ENCODE measurements around the gene INPP5F. TPM values are rescaled to one million over a fixed set of nuclear protein-coding genes. Genes with fewer than 3 reads are reported as not detected.

INPP5F gene
- total RNA-seq, 5 donors from 2014 or later (not counting 1 experiment from before 2014, with no cell fraction given), result 7.3 to 13.7 (median 9.8) TPM

DNA sequence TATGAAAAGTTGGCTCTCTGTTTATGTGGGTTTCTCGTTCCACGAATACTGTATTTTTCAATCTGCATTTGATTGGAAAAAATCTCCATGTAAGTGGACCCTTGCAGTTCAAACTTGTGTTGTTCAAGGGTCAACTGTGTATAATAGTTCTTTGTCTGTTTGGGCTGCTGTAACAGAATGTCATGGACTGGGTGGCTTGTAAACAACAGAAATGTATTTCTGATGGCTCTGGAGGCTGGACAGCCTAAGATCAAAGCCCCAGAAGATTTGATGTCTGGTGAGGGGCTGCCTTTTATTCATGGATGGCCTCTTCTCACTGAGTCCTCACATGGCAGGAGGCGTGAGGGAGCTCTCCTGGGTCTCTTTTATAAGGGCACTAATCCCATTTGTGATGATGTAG is 36.2 kb downstream of the INPP5F start:
- WGBS (ENCODE audit: insufficient coverage), result 100% methylated on average over 2 of the region's 3 CpGs
- Histone ChIP-seq H3K27me3 (replicated peaks in 1 of 2; ENCODE audit: control insufficient read depth in 2 of 2, extremely low read depth in 1 of 2, insufficient read depth in 2 of 2, low read length in 1 of 2) (no peaks in the 10 kb centered on the region), H3K4me1 (ENCODE audit: control insufficient read depth in 1 of 2, extremely low read depth in 1 of 2, insufficient read depth in 2 of 2, low read length in 2 of 2) (no peaks in the 10 kb centered on the region), H3K9me3 (no peaks in the 10 kb centered on the region), H3K4me3 (ENCODE audit: control insufficient read depth in 1 of 2, extremely low read depth in 1 of 2, low read length in 1 of 2) (no peak overlapping the region), H3K27ac (ENCODE audit: low read length) (no peak overlapping the region), H3K36me3 (ENCODE audit: control insufficient read depth in 2 of 2, extremely low read depth in 1 of 2, insufficient read depth in 1 of 2, low read length in 1 of 2) (no peaks in the 10 kb centered on the region)
- Mint-ChIP-seq H3K27ac (no peak overlapping the region), H3K9me3 (no peaks in the 10 kb centered on the region), H3K4me3 (no peak overlapping the region), H3K4me1 (peaks cover 0 to 6% (median under 1%) of the 10 kb centered on the region in 3 donors), H3K27me3 (no peaks in the 10 kb centered on the region), H3K36me3 (peaks cover 15% of the 10 kb centered on the region)
- DNase-seq, result no peak
- POLR2A ChIA-PET, result no interaction called here
- no peak for ATAC-seq (replicated peaks in 1 of 4)
- CTCF ChIA-PET, result no interaction called here

DNA sequence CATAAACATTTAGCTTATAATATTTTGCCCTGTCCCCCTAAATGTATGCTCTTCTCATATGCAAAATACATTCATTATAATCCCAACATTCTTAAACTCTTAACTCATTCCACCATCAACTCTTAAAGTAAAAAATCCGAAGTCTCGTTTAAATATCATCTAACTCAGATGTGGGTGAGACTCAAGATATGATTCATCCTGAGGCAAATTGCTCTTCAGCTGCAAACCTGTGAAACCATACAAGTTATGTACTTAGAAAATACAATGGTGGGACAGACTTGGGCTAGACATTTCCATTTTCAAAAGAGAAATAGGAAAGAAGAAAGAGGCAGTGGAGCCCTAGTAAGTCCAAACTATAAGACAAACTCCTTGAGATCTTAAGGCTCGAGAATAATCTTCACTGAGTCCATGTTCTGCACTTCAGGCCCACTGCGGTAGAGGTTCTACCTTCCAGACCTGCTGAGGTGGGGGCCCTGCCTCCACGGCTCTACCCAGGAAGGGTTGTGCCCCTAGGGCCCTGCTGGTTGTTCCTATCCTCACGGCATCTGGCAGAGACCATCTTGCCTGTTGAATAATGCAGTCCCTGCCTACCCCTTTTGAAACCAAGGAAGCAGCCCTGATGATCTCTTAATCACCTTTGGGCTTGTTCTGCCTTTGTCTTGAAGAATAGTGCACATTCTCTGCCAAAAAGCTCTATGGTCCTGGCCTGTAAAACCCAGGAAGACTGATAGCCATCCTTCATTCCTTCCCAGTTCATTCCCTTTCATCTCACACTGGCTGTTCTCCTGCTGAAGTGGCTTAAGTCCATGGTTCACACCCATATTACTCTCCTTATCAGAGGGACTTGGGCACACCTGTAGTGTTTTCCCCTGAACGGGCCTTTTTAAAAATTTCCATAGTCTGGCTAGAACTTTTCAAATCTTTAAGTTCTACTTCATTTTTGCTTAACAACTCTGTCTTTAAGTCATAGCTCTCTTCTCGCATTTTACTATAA is 37.3 kb downstream of the INPP5F start:
- ChIA-PET POLR2A (no interaction called here), CTCF (interaction anchor here in 1 of 2 donors (0.6 kb wide), 1 partner anchor 624 kb away, joined by 3 read pairs; no protein-coding TSS in a partner anchor)
- no peak overlapping the region for H3K4me3 ChIP-seq (ENCODE audit: control insufficient read depth in 1 of 2, extremely low read depth in 1 of 2, low read length in 1 of 2)
- H3K27ac ChIP-seq (ENCODE audit: low read length), result no peak overlapping the region
- WGBS (ENCODE audit: insufficient coverage), result 87% methylated on average over 6 of the region's 8 CpGs
- no peaks in the 10 kb centered on the region for H3K27me3 ChIP-seq (replicated peaks in 1 of 2; ENCODE audit: control insufficient read depth in 2 of 2, extremely low read depth in 1 of 2, insufficient read depth in 2 of 2, low read length in 1 of 2)
- Mint-ChIP-seq H3K9me3 (no peaks in the 10 kb centered on the region), H3K27me3 (no peaks in the 10 kb centered on the region), H3K4me3 (no peak overlapping the region), H3K36me3 (peaks cover 11% of the 10 kb centered on the region), H3K4me1 (peaks cover 6 to 13% (median 8%) of the 10 kb centered on the region in 3 donors), H3K27ac (no peak overlapping the region)
- ATAC-seq (replicated peaks in 1 of 4) (no peak), DNase-seq (no peak)
- no peaks in the 10 kb centered on the region for H3K36me3 ChIP-seq (ENCODE audit: control insufficient read depth in 2 of 2, extremely low read depth in 1 of 2, insufficient read depth in 1 of 2, low read length in 1 of 2)
- no peaks in the 10 kb centered on the region for H3K9me3 ChIP-seq
- H3K4me1 ChIP-seq (ENCODE audit: control insufficient read depth in 1 of 2, extremely low read depth in 1 of 2, insufficient read depth in 2 of 2, low read length in 2 of 2), result no peaks in the 10 kb centered on the region

DNA sequence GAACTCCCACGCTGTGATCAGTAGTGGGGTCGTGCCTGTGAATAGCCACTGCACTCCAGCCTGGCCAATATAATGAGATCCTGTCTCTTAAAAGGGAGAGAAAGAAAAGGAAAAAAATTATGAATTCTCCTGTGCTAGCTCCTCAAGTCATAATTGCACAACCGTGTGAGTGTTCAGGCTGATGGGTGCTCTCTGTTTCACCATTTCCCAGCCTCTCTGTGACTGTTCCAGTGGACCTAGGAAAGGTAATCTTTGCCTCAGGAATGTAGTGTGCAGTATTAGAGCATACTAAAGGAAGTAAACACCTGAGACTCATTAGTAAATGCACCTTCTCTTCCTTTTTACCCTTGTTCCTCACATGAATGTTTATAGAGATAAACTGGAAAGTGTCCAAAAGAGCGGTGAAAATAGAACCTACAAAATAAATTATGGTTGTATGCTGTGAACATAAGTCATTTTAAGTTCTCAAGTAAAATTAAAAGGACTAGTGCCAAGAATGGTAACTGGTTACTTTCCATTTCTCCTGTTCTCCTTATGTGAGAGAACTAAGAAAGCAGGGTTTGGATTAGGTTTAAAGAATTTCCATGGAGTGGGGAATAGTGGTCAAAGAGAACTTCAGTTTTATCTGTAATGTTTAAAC is 42.7 kb downstream of the INPP5F start:
- Mint-ChIP-seq H3K4me1 (peaks cover 13 to 15% (median 13%) of the 10 kb centered on the region in 3 donors), H3K27me3 (no peaks in the 10 kb centered on the region), H3K9me3 (no peaks in the 10 kb centered on the region), H3K36me3 (peaks cover 11% of the 10 kb centered on the region), H3K27ac (peak overlapping the region in 1 of 2 donors; percentile 59), H3K4me3 (no peak overlapping the region)
- ChIA-PET CTCF (no interaction called here), POLR2A (no interaction called here)
- Histone ChIP-seq H3K27me3 (replicated peaks in 1 of 2; ENCODE audit: control insufficient read depth in 2 of 2, extremely low read depth in 1 of 2, insufficient read depth in 2 of 2, low read length in 1 of 2) (no peaks in the 10 kb centered on the region), H3K27ac (ENCODE audit: low read length) (no peak overlapping the region), H3K4me3 (ENCODE audit: control insufficient read depth in 1 of 2, extremely low read depth in 1 of 2, low read length in 1 of 2) (no peak overlapping the region), H3K9me3 (no peaks in the 10 kb centered on the region), H3K4me1 (ENCODE audit: control insufficient read depth in 1 of 2, extremely low read depth in 1 of 2, insufficient read depth in 2 of 2, low read length in 2 of 2) (no peaks in the 10 kb centered on the region), H3K36me3 (ENCODE audit: control insufficient read depth in 2 of 2, extremely low read depth in 1 of 2, insufficient read depth in 1 of 2, low read length in 1 of 2) (no peaks in the 10 kb centered on the region)
- DNase-seq (no peak), ATAC-seq (replicated peaks in 1 of 4) (no peak)
- WGBS (ENCODE audit: insufficient coverage), result 52% methylated on average over 2 of the region's 4 CpGs

DNA sequence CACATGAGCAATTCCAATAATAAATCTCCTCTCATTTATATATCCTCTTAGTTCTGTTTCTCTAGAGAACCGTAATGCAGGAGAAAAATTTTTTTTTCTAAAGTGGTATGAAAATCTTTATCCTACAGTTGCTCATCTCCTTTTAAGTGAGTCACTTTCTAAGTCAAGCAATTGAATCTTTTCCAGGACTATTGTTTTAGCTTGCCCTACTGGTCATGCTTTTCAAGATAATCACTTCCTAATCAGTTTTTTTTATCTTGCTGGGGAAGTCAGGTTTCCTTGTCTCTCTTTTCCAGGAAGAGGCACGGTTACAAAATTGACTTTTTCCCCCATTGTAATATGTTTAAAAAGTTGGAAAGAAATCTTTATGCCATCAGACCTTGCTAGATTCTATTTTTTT is 44.0 kb downstream of the INPP5F start:
- no peak for ATAC-seq (replicated peaks in 1 of 4)
- CTCF ChIA-PET, result interaction anchor here in 1 of 2 donors (0.6 kb wide), 1 partner anchor 280 kb away, joined by 9 read pairs; no protein-coding TSS in a partner anchor
- Mint-ChIP-seq H3K9me3 (no peaks in the 10 kb centered on the region), H3K4me1 (peaks cover 13 to 15% (median 13%) of the 10 kb centered on the region in 3 donors), H3K36me3 (peaks cover 11% of the 10 kb centered on the region), H3K4me3 (no peak overlapping the region), H3K27me3 (no peaks in the 10 kb centered on the region), H3K27ac (no peak overlapping the region)
- Histone ChIP-seq H3K27ac (ENCODE audit: low read length) (no peak overlapping the region), H3K36me3 (ENCODE audit: control insufficient read depth in 2 of 2, extremely low read depth in 1 of 2, insufficient read depth in 1 of 2, low read length in 1 of 2) (no peaks in the 10 kb centered on the region), H3K9me3 (no peaks in the 10 kb centered on the region), H3K4me3 (ENCODE audit: control insufficient read depth in 1 of 2, extremely low read depth in 1 of 2, low read length in 1 of 2) (no peak overlapping the region), H3K27me3 (replicated peaks in 1 of 2; ENCODE audit: control insufficient read depth in 2 of 2, extremely low read depth in 1 of 2, insufficient read depth in 2 of 2, low read length in 1 of 2) (no peaks in the 10 kb centered on the region), H3K4me1 (ENCODE audit: control insufficient read depth in 1 of 2, extremely low read depth in 1 of 2, insufficient read depth in 2 of 2, low read length in 2 of 2) (no peaks in the 10 kb centered on the region)
- WGBS (ENCODE audit: insufficient coverage), result no CpG with 5 or more reads among the region's 2 CpGs
- POLR2A ChIA-PET, result no interaction called here
- no peak for DNase-seq

DNA sequence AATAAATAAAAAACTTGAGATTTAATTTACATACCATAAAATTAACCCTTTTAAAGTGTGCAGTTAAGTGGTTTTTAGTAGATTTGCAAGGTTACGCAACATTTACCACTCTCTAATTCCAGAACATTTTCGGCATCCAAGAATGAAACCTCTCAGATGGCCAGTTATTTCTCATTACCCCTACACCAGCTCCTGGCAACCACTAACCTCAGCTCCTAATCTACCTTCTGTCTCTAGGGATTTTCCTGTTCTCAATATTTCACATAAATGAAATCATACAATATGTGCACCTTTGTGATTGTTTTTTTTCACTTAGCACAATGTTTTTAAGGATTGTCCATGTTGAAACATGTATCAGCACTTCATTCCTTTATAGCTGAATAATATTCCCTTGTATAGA is 45.1 kb downstream of the INPP5F start:
- WGBS (ENCODE audit: insufficient coverage), result 100% methylated on average over 1 of the region's 2 CpGs
- Histone ChIP-seq H3K4me3 (ENCODE audit: control insufficient read depth in 1 of 2, extremely low read depth in 1 of 2, low read length in 1 of 2) (no peak overlapping the region), H3K27ac (ENCODE audit: low read length) (no peak overlapping the region), H3K9me3 (no peaks in the 10 kb centered on the region), H3K4me1 (ENCODE audit: control insufficient read depth in 1 of 2, extremely low read depth in 1 of 2, insufficient read depth in 2 of 2, low read length in 2 of 2) (no peaks in the 10 kb centered on the region), H3K27me3 (replicated peaks in 1 of 2; ENCODE audit: control insufficient read depth in 2 of 2, extremely low read depth in 1 of 2, insufficient read depth in 2 of 2, low read length in 1 of 2) (no peaks in the 10 kb centered on the region), H3K36me3 (ENCODE audit: control insufficient read depth in 2 of 2, extremely low read depth in 1 of 2, insufficient read depth in 1 of 2, low read length in 1 of 2) (no peaks in the 10 kb centered on the region)
- Mint-ChIP-seq H3K4me3 (no peak overlapping the region), H3K4me1 (peaks cover 15 to 17% (median 17%) of the 10 kb centered on the region in 3 donors), H3K36me3 (peaks cover 17% of the 10 kb centered on the region), H3K27ac (no peak overlapping the region), H3K9me3 (no peaks in the 10 kb centered on the region), H3K27me3 (no peaks in the 10 kb centered on the region)
- ATAC-seq (replicated peaks in 1 of 4), result no peak
- ChIA-PET CTCF (interaction anchor here (0.6 to 1.6 kb wide), 3 partner anchors 20 to 91 kb away, joined by 3 to 5 read pairs (median 3); no protein-coding TSS in a partner anchor), POLR2A (interaction anchor here in 1 of 2 donors (0.6 kb wide), 1 partner anchor 30 kb away, joined by 3 read pairs; no protein-coding TSS in a partner anchor)
- DNase-seq, result no peak

DNA sequence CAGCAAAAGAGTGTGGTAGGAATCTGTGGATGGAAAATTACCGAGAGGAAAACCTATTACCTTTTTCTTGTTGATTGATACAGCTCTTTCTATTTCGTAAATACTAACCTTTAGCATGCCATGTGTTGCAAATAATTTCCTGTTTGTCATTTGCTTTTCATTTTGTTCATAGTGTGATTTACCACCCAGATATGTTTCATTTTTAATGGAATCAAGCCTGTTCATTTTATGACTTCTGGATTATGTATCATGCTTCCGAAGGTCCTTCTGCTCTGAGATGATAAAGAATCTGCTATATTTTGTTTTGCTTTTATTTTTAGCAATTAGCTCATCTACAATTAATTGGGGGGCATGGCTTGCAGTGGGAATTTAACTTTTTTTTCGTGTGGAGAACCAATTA is 46.5 kb downstream of the INPP5F start:
- peaks cover 17% of the 10 kb centered on the region for H3K36me3 Mint-ChIP-seq
- ATAC-seq (replicated peaks in 1 of 4) (no peak), DNase-seq (no peak)
- no peaks in the 10 kb centered on the region for H3K27me3 ChIP-seq (replicated peaks in 1 of 2; ENCODE audit: control insufficient read depth in 2 of 2, extremely low read depth in 1 of 2, insufficient read depth in 2 of 2, low read length in 1 of 2)
- CTCF ChIA-PET, result interaction anchor here in 1 of 2 donors (1.6 kb wide), 1 partner anchor 21 kb away, joined by 5 read pairs; no protein-coding TSS in a partner anchor
- H3K4me3 Mint-ChIP-seq, result no peak overlapping the region
- no CpG with 5 or more reads among the region's 4 CpGs for WGBS (ENCODE audit: insufficient coverage)
- no peak overlapping the region for H3K27ac Mint-ChIP-seq
- no peak overlapping the region for H3K4me3 ChIP-seq (ENCODE audit: control insufficient read depth in 1 of 2, extremely low read depth in 1 of 2, low read length in 1 of 2)
- H3K27ac ChIP-seq (ENCODE audit: low read length), result no peak overlapping the region
- no peaks in the 10 kb centered on the region for H3K36me3 ChIP-seq (ENCODE audit: control insufficient read depth in 2 of 2, extremely low read depth in 1 of 2, insufficient read depth in 1 of 2, low read length in 1 of 2)
- H3K4me1 ChIP-seq (ENCODE audit: control insufficient read depth in 1 of 2, extremely low read depth in 1 of 2, insufficient read depth in 2 of 2, low read length in 2 of 2), result no peaks in the 10 kb centered on the region
- no peaks in the 10 kb centered on the region for H3K9me3 ChIP-seq
- POLR2A ChIA-PET, result no interaction called here
- H3K27me3 Mint-ChIP-seq, result no peaks in the 10 kb centered on the region
- no peaks in the 10 kb centered on the region for H3K9me3 Mint-ChIP-seq
- peaks cover 11 to 16% (median 13%) of the 10 kb centered on the region in 3 donors for H3K4me1 Mint-ChIP-seq

All from T-cell (primary cell).